Tibial nerve (tissue), 4 donors: ENCODE measurements around the gene ABI1. TPM values are rescaled to one million over a fixed set of nuclear protein-coding genes. Genes with fewer than 3 reads are reported as not detected.

Experiments used
- DNase-seq, 2 donors: peaks; one replicate each; pipeline ENCODE4 v3.0.0-alpha.2; 2019; ENCODE audit warnings: low spot score in 2 of 2
- H3K27ac ChIP-seq, 4 donors: fragments of 200-600 bp; sonication (generic) in 3 of 4; one replicate each; pipeline ENCODE4 v1.5.1; 2017 to 2019; ENCODE audit warnings: mild to moderate bottlenecking in 1 of 4
- H3K27me3 ChIP-seq, 2 donors: fragments of 200-600 bp; sonication (generic) in 1 of 2; one replicate each; pipeline versions ENCODE4 v1.5.1 to v1.6.0; 2017 to 2019
- H3K36me3 ChIP-seq, 3 donors: fragments of 200-600 bp; sonication (generic); one replicate each; pipeline ENCODE4 v1.5.1; 2018 to 2019
- H3K4me1 ChIP-seq, 4 donors: fragments of 200-600 bp; sonication (generic) in 3 of 4; one replicate each; pipeline ENCODE4 v1.5.1; 2017 to 2019
- H3K4me3 ChIP-seq, 4 donors: fragments of 200-600 bp; sonication (generic) in 3 of 4; one replicate each; pipeline ENCODE4 v1.5.1; 2017 to 2019; ENCODE audit warnings: mild to moderate bottlenecking in 1 of 4, moderate library complexity in 1 of 4
- H3K9me3 ChIP-seq, 4 donors: fragments of 200-600 bp; sonication (generic) in 3 of 4; one replicate each; pipeline ENCODE4 v1.5.1; 2017 to 2019
- CTCF ChIP-seq, 5 experiments: fragments of 200-600 bp in 3 of 5; fragments of 450-650 bp in 2 of 5; sonication (generic) in 3 of 5; IDR thresholded peaks; one replicate each; pipeline ENCODE4 v1.5.1; 2016 to 2019; ENCODE audit warnings: antibody characterized with exemption in 5 of 5, mild to moderate bottlenecking in 3 of 5, moderate library complexity in 2 of 5
- EP300 ChIP-seq, 2 donors: sonication (generic); formaldehyde crosslinking; IDR thresholded peaks; one replicate each; pipeline ENCODE4 v1.6.1; 2017; ENCODE audit warnings: antibody characterized with exemption in 2 of 2, mild to moderate bottlenecking in 1 of 2
- POLR2A ChIP-seq, 2 donors: fragments of 450-650 bp; IDR thresholded peaks; one replicate each; pipeline ENCODE4 v1.6.1; 2017; ENCODE audit warnings: antibody characterized with exemption in 2 of 2, mild to moderate bottlenecking in 2 of 2, moderate library complexity in 2 of 2
- WGBS, 2 donors: methylation state at CpG; one replicate each; pipeline ENCODE4 v1.1.5; 2018; 5-methylcytosine and 5-hydroxymethylcytosine counted together
- total RNA-seq, 4 donors: library from RNA; depleted of rRNA; stranded (reverse); fragments of >200 nt; gene quantifications; one replicate each; pipeline ENCODE4 v1.1.0, GENCODE V29; 2016

The ABI1 gene
- total RNA-seq, 4 donors from 2014 or later: 25.9 to 32.1 (median 29.9) TPM

DNA sequence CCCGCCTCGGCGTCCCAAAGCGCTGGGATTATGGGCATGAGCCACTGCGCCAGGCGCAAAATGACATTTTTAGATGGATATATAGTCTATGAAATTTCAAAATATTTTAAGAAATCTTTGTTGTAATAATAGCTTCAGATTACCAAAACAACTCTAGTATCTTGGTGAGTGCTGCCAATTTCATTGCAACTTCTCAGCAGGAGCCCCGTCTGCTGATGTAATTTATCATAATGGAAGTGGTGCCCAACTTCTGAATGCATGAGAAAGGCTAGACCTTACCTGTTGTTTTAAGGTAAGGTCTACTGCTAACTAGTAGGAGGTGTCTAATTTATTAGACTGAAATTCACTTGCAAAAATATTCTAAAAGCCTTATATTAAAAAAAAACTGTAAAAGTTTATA lies 143.3 kb downstream of the ABI1 start:
- WGBS, 2 donors: 85 to 91% methylated on average over 7 of the region's 7 CpGs
- H3K4me3 ChIP-seq: no peak overlapping the region
- no peaks in the 10 kb centered on the region for H3K27me3 ChIP-seq
- H3K27ac ChIP-seq: no peak overlapping the region
- TF ChIP-seq CTCF (IDR thresholded peaks at IDR 0.05) (no peak), EP300 (IDR thresholded peaks at IDR 0.05) (no peak), POLR2A (IDR thresholded peaks at IDR 0.05) (no peak)
- no peaks in the 10 kb centered on the region for H3K9me3 ChIP-seq
- H3K36me3 ChIP-seq: peaks cover 0 to 54% (median 0%) of the 10 kb centered on the region in 3 donors
- no peaks in the 10 kb centered on the region for H3K4me1 ChIP-seq
- no peak for DNase-seq

DNA sequence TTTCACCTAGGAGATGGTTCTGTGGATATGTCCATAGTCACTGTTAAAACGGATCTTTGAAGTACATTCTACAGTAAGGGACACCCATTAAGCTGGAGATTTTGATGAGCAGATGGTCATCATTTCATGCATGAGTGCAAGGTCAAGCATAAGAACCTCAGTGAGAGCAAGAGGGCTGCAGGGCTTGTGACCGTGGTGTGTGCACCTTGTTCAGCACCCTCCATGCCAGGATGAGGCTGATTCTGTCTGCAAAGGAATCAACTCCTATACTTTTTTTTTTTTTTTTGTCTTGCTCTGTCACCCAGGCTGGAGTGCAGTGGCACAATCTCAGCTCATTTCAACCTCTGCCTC lies 145.6 kb downstream of the ABI1 start:
- H3K4me1 ChIP-seq: no peaks in the 10 kb centered on the region
- no peak for DNase-seq
- no peaks in the 10 kb centered on the region for H3K27me3 ChIP-seq
- no peak overlapping the region for H3K4me3 ChIP-seq
- no peaks in the 10 kb centered on the region for H3K9me3 ChIP-seq
- TF ChIP-seq POLR2A (IDR thresholded peaks at IDR 0.05) (no peak), CTCF (IDR thresholded peaks at IDR 0.05) (no peak), EP300 (IDR thresholded peaks at IDR 0.05) (no peak)
- no peak overlapping the region for H3K27ac ChIP-seq
- peaks cover 0 to 49% (median 0%) of the 10 kb centered on the region in 3 donors for H3K36me3 ChIP-seq
- WGBS, 2 donors: 48 to 60% methylated on average over 2 of the region's 2 CpGs

- no peaks in the 10 kb centered on the region for H3K9me3 ChIP-seq
- H3K27ac ChIP-seq: no peak overlapping the region
- peaks cover 0 to 53% (median 0%) of the 10 kb centered on the region in 3 donors for H3K36me3 ChIP-seq
- no peaks in the 10 kb centered on the region for H3K4me1 ChIP-seq
- TF ChIP-seq CTCF (IDR thresholded peaks at IDR 0.05): no peak
- no peak for TF ChIP-seq POLR2A (IDR thresholded peaks at IDR 0.05)
- no peak for TF ChIP-seq EP300 (IDR thresholded peaks at IDR 0.05)
- H3K27me3 ChIP-seq: no peaks in the 10 kb centered on the region
- DNase-seq: no peak
- no peak overlapping the region for H3K4me3 ChIP-seq
- 100% methylated on average over 1 of the region's 1 CpG for WGBS, 2 donors
Measured at GRCh38 chr10:26714415-26715136, 146.2 kb downstream of the ABI1 start.

- Histone ChIP-seq H3K27me3 (no peaks in the 10 kb centered on the region), H3K36me3 (peaks cover 0 to 66% (median 2%) of the 10 kb centered on the region in 3 donors), H3K9me3 (no peaks in the 10 kb centered on the region), H3K4me1 (no peaks in the 10 kb centered on the region), H3K27ac (no peak overlapping the region), H3K4me3 (no peak overlapping the region)
- no peak for TF ChIP-seq CTCF (IDR thresholded peaks at IDR 0.05)
- TF ChIP-seq POLR2A (IDR thresholded peaks at IDR 0.05): no peak
- no peak for TF ChIP-seq EP300 (IDR thresholded peaks at IDR 0.05)
- no peak for DNase-seq
- 50 to 63% methylated on average over 3 to 5 of the region's 5 CpGs for WGBS, 2 donors
Measured at GRCh38 chr10:26711324-26711723, 149.4 kb downstream of the ABI1 start.

- TF ChIP-seq POLR2A (IDR thresholded peaks at IDR 0.05) (no peak), EP300 (IDR thresholded peaks at IDR 0.05) (no peak), CTCF (IDR thresholded peaks at IDR 0.05) (no peak)
- Histone ChIP-seq H3K27ac (no peak overlapping the region), H3K4me3 (no peak overlapping the region), H3K9me3 (no peaks in the 10 kb centered on the region), H3K36me3 (peaks cover 0 to 61% (median 6%) of the 10 kb centered on the region in 3 donors), H3K4me1 (no peaks in the 10 kb centered on the region), H3K27me3 (no peaks in the 10 kb centered on the region)
- 86 to 90% methylated on average over 10 of the region's 10 CpGs for WGBS, 2 donors
- no peak for DNase-seq
Measured at GRCh38 chr10:26706936-26707335, 153.8 kb downstream of the ABI1 start.
